ENCODE measurements around the gene AKNA.

GRCh38 chr9:114300153-114300845 is 87.5 kb downstream of the AKNA start:
- TF ChIP-seq, protein P1, sequence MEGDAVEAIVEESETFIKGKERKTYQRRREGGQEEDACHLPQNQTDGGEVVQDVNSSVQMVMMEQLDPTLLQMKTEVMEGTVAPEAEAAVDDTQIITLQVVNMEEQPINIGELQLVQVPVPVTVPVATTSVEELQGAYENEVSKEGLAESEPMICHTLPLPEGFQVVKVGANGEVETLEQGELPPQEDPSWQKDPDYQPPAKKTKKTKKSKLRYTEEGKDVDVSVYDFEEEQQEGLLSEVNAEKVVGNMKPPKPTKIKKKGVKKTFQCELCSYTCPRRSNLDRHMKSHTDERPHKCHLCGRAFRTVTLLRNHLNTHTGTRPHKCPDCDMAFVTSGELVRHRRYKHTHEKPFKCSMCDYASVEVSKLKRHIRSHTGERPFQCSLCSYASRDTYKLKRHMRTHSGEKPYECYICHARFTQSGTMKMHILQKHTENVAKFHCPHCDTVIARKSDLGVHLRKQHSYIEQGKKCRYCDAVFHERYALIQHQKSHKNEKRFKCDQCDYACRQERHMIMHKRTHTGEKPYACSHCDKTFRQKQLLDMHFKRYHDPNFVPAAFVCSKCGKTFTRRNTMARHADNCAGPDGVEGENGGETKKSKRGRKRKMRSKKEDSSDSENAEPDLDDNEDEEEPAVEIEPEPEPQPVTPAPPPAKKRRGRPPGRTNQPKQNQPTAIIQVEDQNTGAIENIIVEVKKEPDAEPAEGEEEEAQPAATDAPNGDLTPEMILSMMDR (IDR thresholded peaks at IDR 0.05; ENCODE audit: poor library complexity): no peak
- TF ChIP-seq EZH2 (IDR thresholded peaks at IDR 0.05; ENCODE audit: borderline replicate concordance): no peak
- TF ChIP-seq EZH2phosphoT487 (IDR thresholded peaks at IDR 0.05; ENCODE audit: low read depth, severe bottlenecking, unreplicated experiment): no peak

Measured in hepatocyte (in vitro differentiated cells).